ENCODE measurements around the gene FADS3. TPM values are rescaled to one million over a fixed set of nuclear protein-coding genes. Genes with fewer than 3 reads are reported as not detected.

FADS3 gene
- total and polyA plus RNA-seq, 2 donors (not counting 3 experiments of a cell fraction or from before 2014, with no cell fraction given): 216 to 346 TPM

GRCh38 chr11:61866231-61866957 is 25.0 kb downstream of the FADS3 start:
- intact Hi-C loops (cut with micrococcal nuclease): no loop called here

More at GRCh38 chr11:61866231-61866957, 25.0 kb downstream of the FADS3 start:
- H3K4me1 ChIP-seq (ENCODE audit: control insufficient read depth, extremely low read depth, insufficient read depth, low read length): peaks cover 2% of the 10 kb centered on the region
- H3K27ac ChIP-seq (ENCODE audit: insufficient read depth, low read depth, low read length): no peak overlapping the region
- POLR2A ChIA-PET: no interaction called here
- H3K9ac ChIP-seq (replicated peaks; ENCODE audit: extremely low read depth, insufficient read depth, low read length): no peak overlapping the region
- no peak overlapping the region for H2AFZ ChIP-seq (ENCODE audit: low read depth, low read length)
- no peaks in the 10 kb centered on the region for H3K79me2 ChIP-seq (ENCODE audit: control insufficient read depth, insufficient read depth, low read length)
- BruUV-seq (replicated peaks): TSS peak; percentile 55
- H3K9me1 ChIP-seq (replicated peaks; ENCODE audit: control insufficient read depth, extremely low read depth, insufficient read depth, low read length): no peaks in the 10 kb centered on the region
- H3K4me3 ChIP-seq (replicated peaks in 1 of 3; ENCODE audit: insufficient read depth in 1 of 3, low read depth in 1 of 3, low read length in 3 of 3): no peak overlapping the region
- no peaks in the 10 kb centered on the region for H4K20me1 ChIP-seq (replicated peaks; ENCODE audit: control insufficient read depth, extremely low read depth, insufficient read depth, low read length)
- no peak overlapping the region for H3K4me2 ChIP-seq (ENCODE audit: insufficient read depth, low read length)
- peaks cover 12 to 23% of the 10 kb centered on the region in 2 experiments for H3K36me3 ChIP-seq (ENCODE audit: control insufficient read depth in 2 of 2, extremely low read depth in 1 of 2, insufficient read depth in 2 of 2, low read length in 2 of 2)
- DNase-seq (ENCODE audit: low read depth, low spot score): no peak
- no peak for TF ChIP-seq FOS (IDR thresholded peaks at IDR 0.05; ENCODE audit: borderline replicate concordance, insufficient read depth, low read length)
- no peak for TF ChIP-seq POLR2AphosphoS5 (IDR thresholded peaks at IDR 0.05; ENCODE audit: insufficient read depth, low read depth, low read length)
- no peak for TF ChIP-seq CTCF (IDR thresholded peaks at IDR 0.05; ENCODE audit: extremely low read depth in 1 of 2, insufficient read depth in 1 of 2, low read depth in 1 of 2, low read length in 2 of 2)
- no peak for TF ChIP-seq MAX (IDR thresholded peaks at IDR 0.05; ENCODE audit: insufficient read depth, insufficient read length)
- no peak for TF ChIP-seq GATA2 (IDR thresholded peaks at IDR 0.05; ENCODE audit: insufficient read depth, insufficient read length, low read depth, low read length)
- TF ChIP-seq POLR2A (IDR thresholded peaks at IDR 0.05; ENCODE audit: low read depth, low read length): no peak
- no peak for TF ChIP-seq MYC (IDR thresholded peaks at IDR 0.05; ENCODE audit: low read depth, low read length)
- TF ChIP-seq EZH2 (IDR thresholded peaks at IDR 0.05; ENCODE audit: borderline replicate concordance, low read depth, low read length, severe bottlenecking): no peak
- no peak for TF ChIP-seq JUN (IDR thresholded peaks at IDR 0.05; ENCODE audit: borderline replicate concordance, insufficient read depth, insufficient read length, low read depth)
- H3K27me3 ChIP-seq (ENCODE audit: control insufficient read depth in 2 of 2, insufficient read depth in 2 of 2, low read length in 2 of 2): no peaks in the 10 kb centered on the region
- H3K9me3 ChIP-seq (replicated peaks; ENCODE audit: control insufficient read depth, insufficient read depth, low read length): no peaks in the 10 kb centered on the region
- CTCF ChIA-PET: interaction anchor here (0.9 to 1.8 kb wide), 2 partner anchors 33 to 242 kb away, joined by 3 to 11 read pairs; no protein-coding TSS in a partner anchor
- dilution Hi-C loops (cut with MboI; ENCODE audit: extremely low pct_ligation_motif_present, low sequenced_read_pairs): no loop called here
- FAIRE-seq: no peak
